Heart right ventricle (tissue), 16 donors: Measurements from ENCODE around the gene HBZ. TPM values are rescaled to one million over a fixed set of nuclear protein-coding genes. Genes with fewer than 3 reads are reported as not detected.
A peak's percentile ranks its signal among the peaks of the same experiment; 100 is the strongest.
"Not testable (repeated sequence)": the region's sequence is repeated elsewhere in the genome, so short reads cannot be mapped to it uniquely, and the experiment has no call there.

Source experiments
- ATAC-seq, 8 donors: fragments of 200-7000 bp; cut with Tn5 transposase; one replicate each; pipeline ENCODE4 v1.9.1; 2020; ENCODE audit warnings: mild to moderate bottlenecking in 8 of 8, moderate library complexity in 8 of 8, moderate number of reproducible peaks in 1 of 8
- DNase-seq, 2 donors: peaks; one replicate each; pipeline ENCODE4 v3.0.0-alpha.2; 2020
- H3K27ac ChIP-seq, 10 donors: fragments of 200-600 bp; sonication (generic) in 2 of 10; one replicate each; pipeline versions ENCODE4 v1.5.0 to v1.8.0; 2020 to 2022; ENCODE audit warnings: mild to moderate bottlenecking in 3 of 10
- H3K27me3 ChIP-seq, 7 donors: fragments of 200-600 bp; one replicate each; pipeline ENCODE4 v1.8.0; 2021 to 2022; ENCODE audit warnings: mild to moderate bottlenecking in 2 of 7
- H3K36me3 ChIP-seq, 9 donors: fragments of 200-600 bp; sonication (generic) in 1 of 9; one replicate each; pipeline versions ENCODE4 v1.5.0 to v1.8.0; 2020 to 2022; ENCODE audit warnings: mild to moderate bottlenecking in 2 of 9
- H3K4me1 ChIP-seq, 9 donors: fragments of 200-600 bp; sonication (generic) in 1 of 9; one replicate each; pipeline versions ENCODE4 v1.5.0 to v1.8.0; 2020 to 2022; ENCODE audit warnings: mild to moderate bottlenecking in 4 of 9
- H3K4me3 ChIP-seq, 10 donors: fragments of 200-600 bp; sonication (generic) in 2 of 10; one replicate each; pipeline versions ENCODE4 v1.5.0 to v1.8.0; 2020 to 2022; ENCODE audit warnings: mild to moderate bottlenecking in 7 of 10, moderate library complexity in 2 of 10
- H3K9me3 ChIP-seq, 11 donors: fragments of 200-600 bp in 10 of 11; sonication (generic) in 2 of 11; one replicate each; pipeline versions ENCODE4 v1.5.0 to v1.8.0; 2013 to 2022; ENCODE audit warnings: mild to moderate bottlenecking in 2 of 11, control low read depth in 1 of 11, moderate library complexity in 1 of 11
- WGBS, 2 donors: extraction: QIAGEN DNeasy Blood & Tissue Kit; methylation state at CpG; one replicate each; pipeline ENCODE4 v1.1.7; 2013; ENCODE audit warnings: inconsistent platforms in 1 of 2; 5-methylcytosine and 5-hydroxymethylcytosine counted together
- intact Hi-C, 10 donors: fragments of 100-400 bp; cut with DNase I; formaldehyde crosslinking; loops; one replicate each; pipeline versions ENCODE4 v1.11.1 to v1.14.2; 2022
- polyA plus RNA-seq, 2 donors: library from polyadenylated mRNA; stranded (reverse); fragments of 200-250 nt; gene quantifications; one replicate each; pipeline ENCODE4 v1.2.3, GENCODE V29; 2013
- total RNA-seq, 10 donors: library from RNA; stranded (reverse); fragmentation: NEBNext Ultra II Directional in 3 of 10; extraction: Animal tissue kit (Norgen Biotek cat#: 25700) in 3 of 10; gene quantifications; one replicate each; pipeline versions ENCODE4 v1.2.1 to v1.2.4, GENCODE V29; 2021 to 2023
- TF ChIP-seq, protein P1 (sequence below), 9 donors: fragments of 200-600 bp; sonication (generic) in 2 of 9; IDR thresholded peaks; one replicate each; pipeline versions ENCODE4 v1.5.0 to v1.8.0; 2021 to 2022; ENCODE audit warnings: antibody characterized with exemption in 9 of 9, mild to moderate bottlenecking in 5 of 9, moderate library complexity in 1 of 9
- donor health status: Arrhythmogenic right ventricular cardiomyopathy.
- donor health status: ischemic (EF 13 %, LVEDD 7.1; RV severe dilation, severe dysfunction).
- donor health status: healthy with polysubstance abuse.
- donor health status: DM: no; HTN: yes; CAD: no.
- donor health status: DM: no; HTN: no; CAD: no.
- donor health status: ischemic (EF 25% LVEDD 6.9; RV normal size, moderate dysfunction).
- donor health status: ischemic (EF 25% LVEDD 5.7; RV mildly dilated, moderate dysfunction).
- donor health status: healthy.
- donor health status: DM: yes; HTN: yes; CAD: no.
- donor health status: Ischemic cardiomyopathy.
- donor health status: ischemic (EF 35%, LVEDD 5.7; RV mildly dilated, moderate dysfunction).
- donor health status: nonischemic (EF 11% LVEDD 7.7; RV severe dilation, severe dysfunction).
- donor health status: DM: yes; HTN: yes; CAD: no.
- donor health status: PGD.
- donor health status: ischemic (EF 29% LVEDD 5.4; RV normal size, mild dysfunction).
- donor health status: nonischemic (EF 23%, LVEDD 6.1; RV moderate dilation, normal function).

HBZ gene
- total and polyA plus RNA-seq, 12 donors: 0.14 TPM; not detected in 11

DNA sequence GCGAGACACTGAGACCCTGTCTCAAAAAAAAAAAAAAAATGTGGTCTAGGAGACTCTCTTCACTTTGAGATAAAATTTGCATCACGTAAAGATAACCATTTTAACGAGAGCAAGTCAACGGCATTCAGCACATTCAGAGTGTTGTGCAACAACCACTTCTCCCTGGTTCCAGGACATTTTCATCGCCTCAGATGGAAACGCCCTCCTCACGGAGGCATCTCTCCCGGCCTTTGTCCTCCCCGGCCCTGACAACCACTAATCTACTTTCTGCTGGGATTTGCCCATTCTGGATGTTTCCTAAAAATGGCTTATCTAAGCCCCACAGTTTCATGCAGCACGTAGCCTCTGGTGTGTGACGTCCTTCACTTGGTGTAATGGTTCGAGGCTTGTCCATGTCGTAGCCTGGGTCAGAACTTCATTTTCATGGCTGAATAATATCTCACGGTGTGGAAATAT lies 7.6 kb upstream of the HBZ start:
- DNase-seq (no peak), ATAC-seq (no peak)
- Histone ChIP-seq H3K9me3 (no peaks in the 10 kb centered on the region), H3K36me3 (no peaks in the 10 kb centered on the region), H3K4me3 (no peak overlapping the region), H3K4me1 (no peaks in the 10 kb centered on the region), H3K27ac (no peak overlapping the region), H3K27me3 (peaks cover 0 to 30% (median 15%) of the 10 kb centered on the region in 7 donors)
- WGBS, 2 donors: 68 to 74% methylated on average over 14 of the region's 14 CpGs
- TF ChIP-seq, protein P1, sequence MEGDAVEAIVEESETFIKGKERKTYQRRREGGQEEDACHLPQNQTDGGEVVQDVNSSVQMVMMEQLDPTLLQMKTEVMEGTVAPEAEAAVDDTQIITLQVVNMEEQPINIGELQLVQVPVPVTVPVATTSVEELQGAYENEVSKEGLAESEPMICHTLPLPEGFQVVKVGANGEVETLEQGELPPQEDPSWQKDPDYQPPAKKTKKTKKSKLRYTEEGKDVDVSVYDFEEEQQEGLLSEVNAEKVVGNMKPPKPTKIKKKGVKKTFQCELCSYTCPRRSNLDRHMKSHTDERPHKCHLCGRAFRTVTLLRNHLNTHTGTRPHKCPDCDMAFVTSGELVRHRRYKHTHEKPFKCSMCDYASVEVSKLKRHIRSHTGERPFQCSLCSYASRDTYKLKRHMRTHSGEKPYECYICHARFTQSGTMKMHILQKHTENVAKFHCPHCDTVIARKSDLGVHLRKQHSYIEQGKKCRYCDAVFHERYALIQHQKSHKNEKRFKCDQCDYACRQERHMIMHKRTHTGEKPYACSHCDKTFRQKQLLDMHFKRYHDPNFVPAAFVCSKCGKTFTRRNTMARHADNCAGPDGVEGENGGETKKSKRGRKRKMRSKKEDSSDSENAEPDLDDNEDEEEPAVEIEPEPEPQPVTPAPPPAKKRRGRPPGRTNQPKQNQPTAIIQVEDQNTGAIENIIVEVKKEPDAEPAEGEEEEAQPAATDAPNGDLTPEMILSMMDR (IDR thresholded peaks at IDR 0.05): no peak
- intact Hi-C loops: no loop called here

DNA sequence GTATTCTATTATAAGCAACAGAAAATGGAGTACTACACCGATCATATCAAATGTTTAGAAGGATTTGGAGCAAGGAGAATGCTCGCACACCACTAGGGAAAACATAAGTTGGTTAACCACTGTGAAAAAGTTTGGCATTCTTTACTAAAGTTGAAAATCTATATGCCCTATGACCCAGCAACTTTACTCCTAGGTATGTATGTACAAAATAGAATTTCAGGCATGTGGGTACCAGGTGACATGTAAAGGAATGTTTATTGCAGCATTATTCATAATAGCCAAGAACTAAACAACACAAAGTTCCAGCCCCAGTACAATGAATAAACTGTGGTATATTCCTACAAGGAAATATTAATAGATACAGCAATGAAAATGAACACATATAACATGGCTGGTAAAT lies 5.8 kb upstream of the HBZ start:
- H3K27ac ChIP-seq: no peak overlapping the region
- ATAC-seq: no peak
- WGBS, 2 donors: 82 to 87% methylated on average over 2 of the region's 2 CpGs
- H3K9me3 ChIP-seq: no peaks in the 10 kb centered on the region
- intact Hi-C loops: no loop called here
- H3K4me1 ChIP-seq: no peaks in the 10 kb centered on the region
- no peak for DNase-seq
- TF ChIP-seq, protein P1 (IDR thresholded peaks at IDR 0.05): no peak
- no peak overlapping the region for H3K4me3 ChIP-seq
- H3K36me3 ChIP-seq: no peaks in the 10 kb centered on the region
- H3K27me3 ChIP-seq: peaks cover 0 to 40% (median 21%) of the 10 kb centered on the region in 7 donors

DNA sequence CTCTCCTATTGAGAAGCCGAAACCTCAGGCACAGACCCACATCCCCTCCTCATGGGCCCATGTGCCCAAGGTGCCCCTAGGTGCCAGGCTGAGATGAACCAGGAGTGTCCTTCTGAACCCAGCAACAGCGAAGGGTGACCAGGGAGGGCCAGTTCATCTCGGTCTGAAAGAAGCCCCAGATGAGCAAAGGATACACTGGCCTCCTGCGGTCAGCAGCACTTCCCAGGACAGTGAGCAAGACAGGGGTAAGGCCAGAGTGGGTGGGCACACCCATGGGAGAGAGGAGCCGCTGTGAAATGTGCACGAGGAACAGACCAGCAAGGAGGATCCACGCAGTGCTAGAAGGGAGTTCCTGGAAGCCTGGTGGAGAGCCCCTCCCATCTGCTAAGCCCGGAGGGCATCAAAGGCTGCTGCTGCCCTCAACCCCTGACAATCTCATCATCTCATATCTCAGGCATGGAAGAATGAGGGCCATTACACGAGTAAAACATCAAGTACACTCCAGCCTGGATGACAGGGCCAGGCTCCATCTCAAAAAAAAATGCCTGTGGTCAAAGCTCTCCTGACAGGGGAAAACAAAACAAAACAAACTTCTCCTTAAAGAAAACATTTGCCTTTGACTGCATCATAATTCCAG lies 3.3 kb upstream of the HBZ start:
- DNase-seq (no peak), ATAC-seq (no peak)
- Histone ChIP-seq H3K9me3 (no peaks in the 10 kb centered on the region), H3K4me1 (peaks cover 0 to under 1% (median 0%) of the 10 kb centered on the region in 9 donors), H3K27ac (no peak overlapping the region), H3K36me3 (no peaks in the 10 kb centered on the region), H3K27me3 (peaks cover 0 to 26% (median 15%) of the 10 kb centered on the region in 7 donors), H3K4me3 (no peak overlapping the region)
- TF ChIP-seq, protein P1 (IDR thresholded peaks at IDR 0.05): no peak
- 43 to 49% methylated on average over 9 of the region's 9 CpGs for WGBS, 2 donors
- intact Hi-C loops: no loop called here

DNA sequence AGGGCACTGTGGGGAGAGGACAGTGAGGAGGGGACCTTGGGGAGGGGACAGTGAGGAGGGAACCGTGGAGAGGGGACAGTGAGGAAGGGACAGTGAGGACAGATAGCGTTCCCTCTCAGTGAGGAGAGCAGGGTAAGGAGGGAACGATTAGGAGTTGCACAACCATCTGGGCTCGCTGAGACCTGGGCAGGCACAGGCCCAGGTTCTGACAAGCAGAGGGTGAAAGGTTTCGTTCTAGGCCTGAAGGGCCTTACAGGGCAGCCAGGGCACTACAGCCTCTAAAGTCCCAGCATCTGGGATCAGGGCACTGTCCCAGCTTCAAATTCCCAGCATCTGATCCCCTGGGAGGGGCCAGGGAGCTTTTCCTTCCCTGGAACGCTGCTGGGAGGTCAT lies 681 bp downstream of the HBZ start:
- peaks cover 0 to 52% (median 39%) of the 10 kb centered on the region in 7 donors for H3K27me3 ChIP-seq
- DNase-seq, H3K27ac ChIP-seq, H3K36me3 ChIP-seq, intact Hi-C loops, H3K4me3 ChIP-seq, H3K9me3 ChIP-seq: not testable (repeated sequence)
- peak in 4 of 8 donors; percentile 18 to 36 (median 24) for ATAC-seq
- peaks cover 0 to 11% (median 9%) of the 10 kb centered on the region in 9 donors for H3K4me1 ChIP-seq
- WGBS, 2 donors: 57 to 58% methylated on average over 4 of the region's 6 CpGs

DNA sequence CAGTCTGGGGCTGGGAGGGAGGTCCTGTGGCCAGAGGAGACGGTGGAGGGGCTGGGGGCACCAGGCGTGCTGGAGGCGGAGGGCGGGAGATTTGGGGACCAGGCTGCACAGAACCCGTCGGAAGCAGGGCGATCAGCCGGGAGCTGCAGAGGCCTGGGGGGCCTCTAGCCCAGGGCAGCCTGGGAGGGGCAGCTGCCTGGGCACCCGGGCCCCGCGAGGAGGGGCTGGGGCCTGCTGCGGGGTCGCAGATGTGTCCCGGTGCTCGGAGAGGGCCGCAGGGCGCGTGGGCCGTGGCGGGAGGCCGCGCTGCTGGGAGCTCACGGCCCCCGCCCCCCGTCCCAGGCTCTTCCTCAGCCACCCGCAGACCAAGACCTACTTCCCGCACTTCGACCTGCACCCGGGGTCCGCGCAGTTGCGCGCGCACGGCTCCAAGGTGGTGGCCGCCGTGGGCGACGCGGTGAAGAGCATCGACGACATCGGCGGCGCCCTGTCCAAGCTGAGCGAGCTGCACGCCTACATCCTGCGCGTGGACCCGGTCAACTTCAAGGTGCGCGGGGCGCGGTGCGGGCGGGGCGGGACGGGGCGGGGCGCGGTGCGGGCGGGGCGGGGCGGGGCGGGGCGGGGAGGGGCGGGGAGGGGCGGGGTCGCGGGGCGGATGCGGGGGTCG lies 1.2 kb downstream of the HBZ start:
- WGBS, 2 donors: 10% methylated on average over 2 of the region's 74 CpGs; no CpG with 5 or more reads in 1 of the 2 donors
- peak in 1 of 8 donors; percentile 31 for ATAC-seq
- not testable (repeated sequence) for H3K27ac ChIP-seq

More for the DNA sequence above, 1.2 kb downstream of the HBZ start:
- Histone ChIP-seq H3K4me1 (peaks cover 0 to 11% (median 9%) of the 10 kb centered on the region in 9 donors), H3K27me3 (peaks cover 0 to 54% (median 42%) of the 10 kb centered on the region in 7 donors)
- H3K36me3 ChIP-seq, intact Hi-C loops, H3K4me3 ChIP-seq, H3K9me3 ChIP-seq, DNase-seq: not testable (repeated sequence)
